NCI-H1092 (cell line): ENCODE data around the gene VIT.
"Not testable (repeated sequence)": the region's sequence is repeated elsewhere in the genome, so short reads cannot be mapped to it uniquely, and the experiment has no call there.

ENCODE experiments used
- DNase-seq: peaks from one replicate; lab custom pipeline; 2025; lab: John Stamatoyannopoulos, UW

The VIT gene

GRCh38 chr2:36807223-36807886, 110.8 kb downstream of the VIT start:
- no peak for DNase-seq

GRCh38 chr2:36808386-36809068, 112.0 kb downstream of the VIT start:
- DNase-seq, result no peak

- DNase-seq, result no peak
Observed at GRCh38 chr2:36809069-36809445, 112.5 kb downstream of the VIT start.

GRCh38 chr2:36811071-36811470, 114.6 kb downstream of the VIT start:
- no peak for DNase-seq

- DNase-seq, result no peak
Observed at GRCh38 chr2:36812196-36812595, 115.7 kb downstream of the VIT start.

GRCh38 chr2:36818542-36818941, 122.0 kb downstream of the VIT start:
- no peak for DNase-seq

GRCh38 chr2:36819095-36819711, 122.7 kb downstream of the VIT start:
- DNase-seq, result no peak

- DNase-seq, result peak; percentile 66
Observed at GRCh38 chr2:36820942-36821605, 124.6 kb downstream of the VIT start.

GRCh38 chr2:36823862-36824261, 127.4 kb downstream of the VIT start:
- DNase-seq, result no peak

- DNase-seq, result no peak
Observed at GRCh38 chr2:36824273-36824672, 127.8 kb downstream of the VIT start.

GRCh38 chr2:36824683-36825082, 128.2 kb downstream of the VIT start:
- not testable (repeated sequence) for DNase-seq

GRCh38 chr2:36831185-36831584, 134.7 kb downstream of the VIT start:
- no peak for DNase-seq

- DNase-seq, result no peak
Observed at GRCh38 chr2:36834203-36834602, 137.7 kb downstream of the VIT start.

GRCh38 chr2:36834731-36835524, 138.4 kb downstream of the VIT start:
- DNase-seq, result no peak

- no peak for DNase-seq
Observed at GRCh38 chr2:36839976-36840617, 143.6 kb downstream of the VIT start.

GRCh38 chr2:36843838-36844237, 147.3 kb downstream of the VIT start:
- no peak for DNase-seq

- no peak for DNase-seq
Observed at GRCh38 chr2:36849265-36849664, 152.8 kb downstream of the VIT start.

GRCh38 chr2:36854241-36854640, 157.7 kb downstream of the VIT start:
- no peak for DNase-seq

GRCh38 chr2:36855429-36855828, 158.9 kb downstream of the VIT start:
- DNase-seq, result no peak

GRCh38 chr2:36857713-36858112, 161.2 kb downstream of the VIT start:
- DNase-seq, result peak; percentile 8

- DNase-seq, result no peak
Observed at GRCh38 chr2:36858551-36859365, 162.3 kb downstream of the VIT start.
